Esophagus squamous epithelium (tissue), 4 donors: Measurements from ENCODE around the gene CHD6.

Experiments used
- POLR2A ChIP-seq, 4 donors: fragments of 450-650 bp; IDR thresholded peaks; one replicate each; pipeline ENCODE4 v1.6.1; 2017; ENCODE audit warnings: antibody characterized with exemption in 4 of 4, mild to moderate bottlenecking in 4 of 4, moderate library complexity in 3 of 4
- TF ChIP-seq, protein P1 (sequence below), 6 experiments: fragments of 450-650 bp in 4 of 6; fragments of 200-600 bp in 2 of 6; sonication (generic) in 2 of 6; IDR thresholded peaks; one replicate each; pipeline ENCODE4 v1.5.1; 2016 to 2019; ENCODE audit warnings: antibody characterized with exemption in 6 of 6, mild to moderate bottlenecking in 4 of 6, moderate library complexity in 4 of 6

DNA sequence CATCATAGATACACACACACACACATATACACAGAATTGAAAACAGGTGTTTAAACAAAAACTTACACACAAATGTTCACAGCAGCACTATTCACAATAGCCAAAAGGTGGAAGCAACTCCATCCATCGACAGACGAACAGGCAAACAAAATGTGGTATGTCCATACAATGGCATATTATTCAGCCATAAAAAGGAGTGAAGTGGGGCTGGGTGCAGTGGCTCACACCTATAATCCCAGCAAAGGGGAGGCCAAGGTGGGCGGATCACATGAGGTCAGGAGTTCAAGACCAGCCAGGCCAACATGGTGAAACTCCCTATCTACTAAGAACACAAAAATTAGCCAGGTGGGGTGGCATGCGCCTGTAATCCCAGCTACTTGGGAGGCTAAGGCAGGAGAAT lies 80.3 kb downstream of the CHD6 start:
- TF ChIP-seq POLR2A (IDR thresholded peaks at IDR 0.05) = no peak
- TF ChIP-seq, protein P1, sequence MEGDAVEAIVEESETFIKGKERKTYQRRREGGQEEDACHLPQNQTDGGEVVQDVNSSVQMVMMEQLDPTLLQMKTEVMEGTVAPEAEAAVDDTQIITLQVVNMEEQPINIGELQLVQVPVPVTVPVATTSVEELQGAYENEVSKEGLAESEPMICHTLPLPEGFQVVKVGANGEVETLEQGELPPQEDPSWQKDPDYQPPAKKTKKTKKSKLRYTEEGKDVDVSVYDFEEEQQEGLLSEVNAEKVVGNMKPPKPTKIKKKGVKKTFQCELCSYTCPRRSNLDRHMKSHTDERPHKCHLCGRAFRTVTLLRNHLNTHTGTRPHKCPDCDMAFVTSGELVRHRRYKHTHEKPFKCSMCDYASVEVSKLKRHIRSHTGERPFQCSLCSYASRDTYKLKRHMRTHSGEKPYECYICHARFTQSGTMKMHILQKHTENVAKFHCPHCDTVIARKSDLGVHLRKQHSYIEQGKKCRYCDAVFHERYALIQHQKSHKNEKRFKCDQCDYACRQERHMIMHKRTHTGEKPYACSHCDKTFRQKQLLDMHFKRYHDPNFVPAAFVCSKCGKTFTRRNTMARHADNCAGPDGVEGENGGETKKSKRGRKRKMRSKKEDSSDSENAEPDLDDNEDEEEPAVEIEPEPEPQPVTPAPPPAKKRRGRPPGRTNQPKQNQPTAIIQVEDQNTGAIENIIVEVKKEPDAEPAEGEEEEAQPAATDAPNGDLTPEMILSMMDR (IDR thresholded peaks at IDR 0.05) = no peak
